ENCODE data around the gene ZNF70.

ZNF70 gene

DNA sequence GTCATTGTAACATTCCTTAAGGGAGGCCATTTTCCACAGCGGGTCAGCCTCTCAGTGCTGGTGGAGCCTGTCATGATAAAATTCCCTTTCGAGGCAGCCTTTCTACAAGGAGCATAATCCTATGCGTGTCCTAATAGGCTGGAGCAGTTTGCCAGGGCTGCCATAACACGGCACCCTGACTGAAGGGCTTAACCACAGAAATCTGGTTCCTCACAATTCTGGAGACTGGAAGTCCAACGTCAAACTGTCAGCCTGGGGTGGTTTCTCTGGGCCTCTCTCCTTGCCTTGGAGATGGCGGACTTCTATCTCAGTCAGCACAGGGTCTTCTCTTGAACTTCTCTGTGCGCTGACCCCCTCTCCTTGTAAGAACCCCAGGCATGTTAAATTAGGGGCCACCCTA lies 61.5 kb downstream of the ZNF70 start:
- DNase-seq, result no peak
